Suppressor macrophage treated with lipopolysaccharide for 4 hours (primary cell): ENCODE measurements around the gene ZNF668.
"Not testable (repeated sequence)": the region's sequence is repeated elsewhere in the genome, so short reads cannot be mapped to it uniquely, and the experiment has no call there.

ENCODE experiments used
- DNase-seq: peaks from one replicate; pipeline ENCODE4 v3.0.0-alpha.2; 2020

Gene ZNF668

GRCh38 chr16:31100876-31101641 is 27.0 kb upstream of the ZNF668 start:
- not testable (repeated sequence) for DNase-seq

GRCh38 chr16:31099860-31100638 is 26.0 kb upstream of the ZNF668 start:
- no peak for DNase-seq

GRCh38 chr16:31094424-31095120 is 20.5 kb upstream of the ZNF668 start, which contains the start of gene VKORC1:
TSS of gene VKORC1 (minus strand) at chr16:31094797. CDS start at chr16:31094729, 68 bp downstream.
- peak; percentile 99 for DNase-seq

GRCh38 chr16:31094088-31094423 is 20.0 kb upstream of the ZNF668 start:
- DNase-seq = no peak

GRCh38 chr16:31093132-31093703 is 19.2 kb upstream of the ZNF668 start:
- no peak for DNase-seq

GRCh38 chr16:31092330-31092729 is 18.3 kb upstream of the ZNF668 start:
- DNase-seq = no peak

GRCh38 chr16:31090540-31090939 is 16.5 kb upstream of the ZNF668 start:
- no peak for DNase-seq

GRCh38 chr16:31089199-31089598 is 15.2 kb upstream of the ZNF668 start:
- no peak for DNase-seq

GRCh38 chr16:31088459-31089183 is 14.6 kb upstream of the ZNF668 start, which contains the start of gene PRSS53:
TSS of gene PRSS53 (minus strand) at chr16:31088943. CDS start at chr16:31088809, 134 bp downstream.
- DNase-seq = no peak

- DNase-seq = no peak
Observed at GRCh38 chr16:31087971-31088370, 13.9 kb upstream of the ZNF668 start.

- DNase-seq = no peak
Observed at GRCh38 chr16:31087481-31087880, 13.4 kb upstream of the ZNF668 start.

- no peak for DNase-seq
Observed at GRCh38 chr16:31086629-31086906, 12.5 kb upstream of the ZNF668 start.

- no peak for DNase-seq
Observed at GRCh38 chr16:31085873-31086628, 12.0 kb upstream of the ZNF668 start.

GRCh38 chr16:31085411-31085810 is 11.4 kb upstream of the ZNF668 start:
- no peak for DNase-seq

- DNase-seq = no peak
Observed at GRCh38 chr16:31084584-31085302, 10.7 kb upstream of the ZNF668 start.

- DNase-seq = no peak
Observed at GRCh38 chr16:31083981-31084380, 9.9 kb upstream of the ZNF668 start.

- no peak for DNase-seq
Observed at GRCh38 chr16:31083556-31083955, 9.5 kb upstream of the ZNF668 start.

GRCh38 chr16:31083081-31083480 is 9.0 kb upstream of the ZNF668 start:
- DNase-seq = no peak

GRCh38 chr16:31082368-31083045 is 8.5 kb upstream of the ZNF668 start:
- DNase-seq = no peak
